Stimulated activated naive CD8-positive, alpha-beta T cell treated with anti-CD3 and anti-CD28 coated beads, Interleukin-15, amount 100 ng/mL, for 72 hours (primary cell): ENCODE measurements around the gene NUDT9.
"Not testable (repeated sequence)": the region's sequence is repeated elsewhere in the genome, so short reads cannot be mapped to it uniquely, and the experiment has no call there.

Experiments used
- ATAC-seq: fragments of 150-1000 bp; cut with Tn5 transposase; 2 replicates; pipeline ENCODE4 v1.10.0; 2021; ENCODE audit warnings: mild to moderate bottlenecking, moderate library complexity
- DNase-seq, 2 donors: peaks; one replicate each; pipeline ENCODE4 v3.0.0; 2021 to 2022
- H3K27ac Mint-ChIP-seq, 2 donors: one replicate each; pipeline ENCODE4 v1.8.0; 2022; ENCODE audit warnings: mild to moderate bottlenecking in 2 of 2, mixed read lengths in 2 of 2, moderate library complexity in 2 of 2
- H3K27me3 Mint-ChIP-seq: one replicate; pipeline ENCODE4 v1.8.0; 2022; ENCODE audit warnings: mixed read lengths
- H3K4me1 Mint-ChIP-seq: one replicate; pipeline ENCODE4 v1.8.0; 2022; ENCODE audit warnings: mild to moderate bottlenecking, mixed read lengths
- H3K4me3 Mint-ChIP-seq, 2 donors: one replicate each; pipeline ENCODE4 v1.8.0; 2022; ENCODE audit warnings: mild to moderate bottlenecking in 2 of 2, mixed read lengths in 2 of 2, moderate library complexity in 1 of 2
- H3K9me3 Mint-ChIP-seq, 2 donors: one replicate each; pipeline ENCODE4 v1.8.0; 2022; ENCODE audit warnings: mixed read lengths in 2 of 2

The NUDT9 gene

GRCh38 chr4:87422104-87423052, at the start of gene NUDT9:
Gene NUDT9 (plus strand): TSS chr4:87422573. CDS start chr4:87422906, 333 bp downstream.
- peak; percentile 77 to 86 for DNase-seq
- peaks cover 26% of the 10 kb centered on the region for H3K4me1 Mint-ChIP-seq
- H3K4me3 Mint-ChIP-seq: peak within 1 kb of the TSS; percentile 94 to 95
- H3K27me3 Mint-ChIP-seq: no peaks in the 10 kb centered on the region
- H3K9me3 Mint-ChIP-seq: no peaks in the 10 kb centered on the region
- ATAC-seq: peak; percentile 95
- peak within 1 kb of the TSS; percentile 98 to 99 for H3K27ac Mint-ChIP-seq

GRCh38 chr4:87375719-87376291, 46.6 kb upstream of the NUDT9 start:
- Mint-ChIP-seq H3K4me3 (no peak overlapping the region), H3K27me3 (no peaks in the 10 kb centered on the region), H3K4me1 (no peaks in the 10 kb centered on the region), H3K9me3 (no peaks in the 10 kb centered on the region), H3K27ac (no peak overlapping the region)
- no peak for DNase-seq
- ATAC-seq: no peak

GRCh38 chr4:87377816-87378215, 44.6 kb upstream of the NUDT9 start:
- Mint-ChIP-seq H3K4me1 (peaks cover 2% of the 10 kb centered on the region), H3K9me3 (no peaks in the 10 kb centered on the region), H3K27me3 (no peaks in the 10 kb centered on the region), H3K27ac (no peak overlapping the region), H3K4me3 (no peak overlapping the region)
- ATAC-seq: no peak
- DNase-seq: no peak

- Mint-ChIP-seq H3K9me3 (peaks cover 0 to 4% of the 10 kb centered on the region in 2 donors), H3K27ac (no peak overlapping the region), H3K4me1 (peaks cover 22% of the 10 kb centered on the region), H3K4me3 (no peak overlapping the region), H3K27me3 (no peaks in the 10 kb centered on the region)
- ATAC-seq (no peak), DNase-seq (no peak)
Measured at GRCh38 chr4:87382116-87382515, 40.3 kb upstream of the NUDT9 start.

- Mint-ChIP-seq H3K9me3 (peaks cover 0 to 4% of the 10 kb centered on the region in 2 donors), H3K27ac (peak overlapping the region in 1 of 2 donors; percentile 20), H3K4me1 (peaks cover 30% of the 10 kb centered on the region), H3K4me3 (no peak overlapping the region), H3K27me3 (no peaks in the 10 kb centered on the region)
- ATAC-seq (no peak), DNase-seq (no peak)
Measured at GRCh38 chr4:87382931-87383330, 39.4 kb upstream of the NUDT9 start.

- peaks cover 44% of the 10 kb centered on the region for H3K4me1 Mint-ChIP-seq
- H3K9me3 Mint-ChIP-seq, ATAC-seq, H3K27me3 Mint-ChIP-seq, DNase-seq, H3K4me3 Mint-ChIP-seq, H3K27ac Mint-ChIP-seq: not testable (repeated sequence)
Measured at GRCh38 chr4:87384466-87385132, 37.8 kb upstream of the NUDT9 start.

GRCh38 chr4:87387237-87387636, 35.1 kb upstream of the NUDT9 start:
- Mint-ChIP-seq H3K27me3 (no peaks in the 10 kb centered on the region), H3K9me3 (peaks cover 0 to 4% of the 10 kb centered on the region in 2 donors), H3K4me1 (peaks cover 50% of the 10 kb centered on the region), H3K4me3 (no peak overlapping the region), H3K27ac (no peak overlapping the region)
- DNase-seq (no peak), ATAC-seq (no peak)

- Mint-ChIP-seq H3K4me1 (peaks cover 37% of the 10 kb centered on the region), H3K27me3 (no peaks in the 10 kb centered on the region), H3K27ac (no peak overlapping the region), H3K4me3 (peak overlapping the region; percentile 52 to 89), H3K9me3 (peaks cover 0 to 4% of the 10 kb centered on the region in 2 donors)
- DNase-seq (no peak), ATAC-seq (no peak)
Measured at GRCh38 chr4:87388901-87389300, 33.5 kb upstream of the NUDT9 start.

GRCh38 chr4:87390055-87390454, 32.3 kb upstream of the NUDT9 start:
- Mint-ChIP-seq H3K27ac (peak overlapping the region; percentile 78 to 82), H3K4me3 (peak overlapping the region; percentile 89 to 95), H3K4me1 (peaks cover 40% of the 10 kb centered on the region)
- not testable (repeated sequence) for H3K27me3 Mint-ChIP-seq, DNase-seq, H3K9me3 Mint-ChIP-seq, ATAC-seq

- H3K27ac Mint-ChIP-seq: peak overlapping the region; percentile 92 to 95
- DNase-seq (no peak), ATAC-seq (peak; percentile 15)
- no peaks in the 10 kb centered on the region for H3K9me3 Mint-ChIP-seq
- H3K4me3 Mint-ChIP-seq: peak overlapping the region; percentile 89 to 95
- H3K4me1 Mint-ChIP-seq: peaks cover 43% of the 10 kb centered on the region
- H3K27me3 Mint-ChIP-seq: no peaks in the 10 kb centered on the region
Measured at GRCh38 chr4:87390551-87390890, 31.9 kb upstream of the NUDT9 start.

GRCh38 chr4:87390891-87391575, 31.3 kb upstream of the NUDT9 start, which contains the start of gene HSD17B11:
Gene HSD17B11 (minus strand): TSS chr4:87391188. CDS start chr4:87391070, 118 bp downstream.
- Mint-ChIP-seq H3K27me3 (no peaks in the 10 kb centered on the region), H3K4me1 (peaks cover 43% of the 10 kb centered on the region), H3K9me3 (no peaks in the 10 kb centered on the region), H3K4me3 (peak within 1 kb of the TSS; percentile 89 to 95), H3K27ac (peak within 1 kb of the TSS; percentile 92 to 95)
- DNase-seq (peak; percentile 76 to 84), ATAC-seq (peak; percentile 97)

- Mint-ChIP-seq H3K27me3 (no peaks in the 10 kb centered on the region), H3K27ac (peak overlapping the region; percentile 92 to 95), H3K4me3 (peak overlapping the region; percentile 89 to 95), H3K4me1 (peaks cover 42% of the 10 kb centered on the region), H3K9me3 (no peaks in the 10 kb centered on the region)
- DNase-seq (no peak), ATAC-seq (peak; percentile 39)
Measured at GRCh38 chr4:87391576-87392054, 30.8 kb upstream of the NUDT9 start.

GRCh38 chr4:87392183-87392582, 30.2 kb upstream of the NUDT9 start:
- peaks cover 40% of the 10 kb centered on the region for H3K4me1 Mint-ChIP-seq
- DNase-seq: no peak
- no peak overlapping the region for H3K27ac Mint-ChIP-seq
- H3K27me3 Mint-ChIP-seq: no peaks in the 10 kb centered on the region
- peak overlapping the region in 1 of 2 donors; percentile 29 for H3K4me3 Mint-ChIP-seq
- ATAC-seq: no peak
- H3K9me3 Mint-ChIP-seq: no peaks in the 10 kb centered on the region

GRCh38 chr4:87395073-87395472, 27.3 kb upstream of the NUDT9 start:
- H3K27ac Mint-ChIP-seq: peak overlapping the region in 1 of 2 donors; percentile 74
- not testable (repeated sequence) for H3K9me3 Mint-ChIP-seq, H3K27me3 Mint-ChIP-seq, ATAC-seq, DNase-seq
- H3K4me1 Mint-ChIP-seq: peaks cover 14% of the 10 kb centered on the region
- H3K4me3 Mint-ChIP-seq: peak overlapping the region; percentile 75 to 76

- H3K9me3 Mint-ChIP-seq, DNase-seq, H3K4me3 Mint-ChIP-seq, ATAC-seq, H3K27me3 Mint-ChIP-seq, H3K27ac Mint-ChIP-seq: not testable (repeated sequence)
- peaks cover 12% of the 10 kb centered on the region for H3K4me1 Mint-ChIP-seq
Measured at GRCh38 chr4:87395851-87396250, 26.5 kb upstream of the NUDT9 start.
